Heart left ventricle (tissue), 16 donors: ENCODE measurements around the gene RTEL1. TPM values are rescaled to one million over a fixed set of nuclear protein-coding genes. Genes with fewer than 3 reads are reported as not detected.
"Not testable (repeated sequence)": the region's sequence is repeated elsewhere in the genome, so short reads cannot be mapped to it uniquely, and the experiment has no call there.

Source experiments
- ATAC-seq, 4 donors: fragments of 200-7000 bp; cut with Tn5 transposase; one replicate each; pipeline ENCODE4 v1.9.1; 2020 to 2022; ENCODE audit warnings: moderate library complexity in 4 of 4, mild to moderate bottlenecking in 3 of 4, moderate number of reproducible peaks in 1 of 4
- DNase-seq, 5 donors: peaks; one replicate each; pipeline ENCODE4 v3.0.0-alpha.2; 2020
- H3K27ac ChIP-seq, 12 donors: fragments of 200-600 bp; sonication (generic) in 4 of 12; one replicate each; pipeline versions ENCODE4 v1.5.0 to v1.8.0; 2016 to 2022; ENCODE audit warnings: mild to moderate bottlenecking in 2 of 12
- H3K27me3 ChIP-seq, 9 donors: fragments of 200-600 bp; sonication (generic) in 2 of 9; one replicate each; pipeline versions ENCODE4 v1.5.1 to v1.8.0; 2016 to 2022; ENCODE audit warnings: mild to moderate bottlenecking in 3 of 9
- H3K36me3 ChIP-seq, 9 donors: fragments of 200-600 bp; sonication (generic) in 2 of 9; one replicate each; pipeline versions ENCODE4 v1.5.0 to v1.8.0; 2018 to 2022; ENCODE audit warnings: mild to moderate bottlenecking in 2 of 9
- H3K4me1 ChIP-seq, 12 donors: fragments of 200-600 bp; sonication (generic) in 4 of 12; one replicate each; pipeline versions ENCODE4 v1.5.0 to v1.8.0; 2016 to 2022; ENCODE audit warnings: mild to moderate bottlenecking in 3 of 12
- H3K4me3 ChIP-seq, 12 donors: fragments of 200-600 bp; sonication (generic) in 4 of 12; one replicate each; pipeline versions ENCODE4 v1.5.0 to v1.8.0; 2017 to 2022; ENCODE audit warnings: mild to moderate bottlenecking in 9 of 12, moderate library complexity in 4 of 12
- H3K9me3 ChIP-seq, 12 donors: fragments of 200-600 bp; sonication (generic) in 4 of 12; one replicate each; pipeline versions ENCODE4 v1.5.0 to v1.8.0; 2016 to 2022; ENCODE audit warnings: mild to moderate bottlenecking in 1 of 12
- POLR2A ChIP-seq, 2 donors: fragments of 450-650 bp; IDR thresholded peaks; one replicate each; pipeline ENCODE4 v1.6.1; 2017; ENCODE audit warnings: antibody characterized with exemption in 2 of 2, mild to moderate bottlenecking in 2 of 2, moderate library complexity in 2 of 2
- WGBS, 4 donors: extraction: QIAGEN DNeasy Blood & Tissue Kit in 2 of 4; methylation state at CpG; one replicate each; pipeline versions ENCODE4 v1.1.5 to v1.1.7; 2013 to 2018; 5-methylcytosine and 5-hydroxymethylcytosine counted together
- intact Hi-C, 10 donors: fragments of 100-400 bp; cut with DNase I; formaldehyde crosslinking; loops; one replicate each; pipeline versions ENCODE4 v1.11.1 to v1.14.2; 2022
- polyA plus RNA-seq, 2 donors: library from polyadenylated mRNA; stranded (reverse); fragments of 200-250 nt; gene quantifications; one replicate each; pipeline ENCODE4 v1.2.3, GENCODE V29; 2013
- total RNA-seq, 9 donors: library from RNA; depleted of rRNA in 2 of 9; stranded (reverse); fragments of >200 nt in 2 of 9; fragmentation: NEBNext Ultra II Directional in 3 of 9; extraction: Animal tissue kit (Norgen Biotek cat#: 25700) in 3 of 9; gene quantifications; one replicate each; pipeline versions ENCODE4 v1.1.0 to v1.2.4, GENCODE V29; 2016 to 2023
- TF ChIP-seq, protein P1 (sequence below), 12 donors: fragments of 200-600 bp; sonication (generic) in 4 of 12; IDR thresholded peaks; one replicate each; pipeline versions ENCODE4 v1.5.0 to v1.8.0; 2018 to 2022; ENCODE audit warnings: antibody characterized with exemption in 12 of 12, mild to moderate bottlenecking in 5 of 12
- donor health status: ischemic (EF 13 %, LVEDD 7.1; RV severe dilation, severe dysfunction).
- donor health status: healthy with polysubstance abuse.
- donor health status: DM: no; HTN: yes; CAD: no.
- donor health status: DM: no; HTN: no; CAD: no.
- donor health status: ischemic (EF 25% LVEDD 6.9; RV normal size, moderate dysfunction).
- donor health status: ischemic (EF 25% LVEDD 5.7; RV mildly dilated, moderate dysfunction).
- donor health status: healthy.
- donor health status: DM: yes; HTN: yes; CAD: no.
- donor health status: ischemic (EF 35%, LVEDD 5.7; RV mildly dilated, moderate dysfunction).
- donor health status: nonischemic (EF 11% LVEDD 7.7; RV severe dilation, severe dysfunction).
- donor health status: DM: yes; HTN: yes; CAD: no.
- donor health status: PGD.
- donor health status: ischemic (EF 29% LVEDD 5.4; RV normal size, mild dysfunction).
- donor health status: nonischemic (EF 23%, LVEDD 6.1; RV moderate dilation, normal function).

Gene RTEL1
- total and polyA plus RNA-seq, 11 donors: 3.0 to 17.8 (median 9.6) TPM

DNA sequence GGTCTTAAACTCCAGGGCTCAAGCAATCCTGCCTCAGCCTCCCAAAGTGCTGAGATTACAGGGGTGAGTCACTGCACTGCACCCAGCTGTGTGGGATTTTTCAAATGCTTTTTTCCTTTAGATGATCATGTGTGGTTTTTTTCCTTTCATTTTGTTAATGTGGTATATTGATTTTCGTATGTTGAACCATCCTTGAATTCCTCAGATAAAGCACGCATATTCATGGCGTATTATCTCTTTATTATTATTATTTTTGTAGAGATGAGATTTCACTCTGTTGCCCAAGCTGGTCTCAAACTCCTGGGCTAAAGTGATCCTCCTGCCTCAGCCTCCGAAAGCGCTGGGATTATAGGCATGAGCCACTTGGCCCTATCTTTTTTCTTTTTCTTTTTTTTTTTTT is 56.7 kb downstream of the RTEL1 start:
- Histone ChIP-seq H3K36me3 (peaks cover 0 to 88% (median 68%) of the 10 kb centered on the region in 9 donors), H3K4me1 (peaks cover 0 to 13% (median 0%) of the 10 kb centered on the region in 12 donors), H3K27ac (no peak overlapping the region), H3K9me3 (peaks cover 0 to 49% (median 18%) of the 10 kb centered on the region in 12 donors), H3K27me3 (no peaks in the 10 kb centered on the region), H3K4me3 (no peak overlapping the region)
- WGBS, 4 donors: 98 to 99% (median 98%) methylated on average over 5 of the region's 5 CpGs
- ATAC-seq: no peak
- DNase-seq: no peak
- intact Hi-C loops: loop anchor here in 1 of 10 donors (10.0 kb wide), 1 partner anchor 150 kb away; the partner anchor contains the start of genes ABHD16B and TPD52L2
- TF ChIP-seq, protein P1, sequence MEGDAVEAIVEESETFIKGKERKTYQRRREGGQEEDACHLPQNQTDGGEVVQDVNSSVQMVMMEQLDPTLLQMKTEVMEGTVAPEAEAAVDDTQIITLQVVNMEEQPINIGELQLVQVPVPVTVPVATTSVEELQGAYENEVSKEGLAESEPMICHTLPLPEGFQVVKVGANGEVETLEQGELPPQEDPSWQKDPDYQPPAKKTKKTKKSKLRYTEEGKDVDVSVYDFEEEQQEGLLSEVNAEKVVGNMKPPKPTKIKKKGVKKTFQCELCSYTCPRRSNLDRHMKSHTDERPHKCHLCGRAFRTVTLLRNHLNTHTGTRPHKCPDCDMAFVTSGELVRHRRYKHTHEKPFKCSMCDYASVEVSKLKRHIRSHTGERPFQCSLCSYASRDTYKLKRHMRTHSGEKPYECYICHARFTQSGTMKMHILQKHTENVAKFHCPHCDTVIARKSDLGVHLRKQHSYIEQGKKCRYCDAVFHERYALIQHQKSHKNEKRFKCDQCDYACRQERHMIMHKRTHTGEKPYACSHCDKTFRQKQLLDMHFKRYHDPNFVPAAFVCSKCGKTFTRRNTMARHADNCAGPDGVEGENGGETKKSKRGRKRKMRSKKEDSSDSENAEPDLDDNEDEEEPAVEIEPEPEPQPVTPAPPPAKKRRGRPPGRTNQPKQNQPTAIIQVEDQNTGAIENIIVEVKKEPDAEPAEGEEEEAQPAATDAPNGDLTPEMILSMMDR (IDR thresholded peaks at IDR 0.05): no peak
- TF ChIP-seq POLR2A (IDR thresholded peaks at IDR 0.05): no peak

DNA sequence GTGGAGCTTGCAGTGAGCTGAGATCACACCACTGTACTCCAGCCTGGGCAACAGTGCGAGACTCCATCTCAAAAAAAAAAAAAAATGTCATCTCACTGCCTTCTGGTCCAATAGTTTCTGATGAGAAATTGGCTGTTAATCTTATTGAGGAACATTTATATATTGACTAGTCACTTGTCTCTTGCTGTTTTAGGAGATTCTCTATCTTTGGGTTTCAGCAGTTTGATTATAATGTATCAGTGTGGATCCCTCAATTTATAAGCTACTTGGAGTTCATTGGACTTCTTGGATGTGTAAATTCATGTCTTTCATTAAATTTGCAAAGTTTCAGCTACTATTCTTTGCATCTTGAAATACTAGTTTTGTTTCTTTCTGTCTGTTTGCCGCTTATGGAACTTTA is 60.9 kb downstream of the RTEL1 start:
- peaks cover 3 to 77% (median 50%) of the 10 kb centered on the region in 9 donors for H3K36me3 ChIP-seq
- WGBS, 4 donors: 97 to 100% (median 100%) methylated on average over 2 of the region's 2 CpGs

DNA sequence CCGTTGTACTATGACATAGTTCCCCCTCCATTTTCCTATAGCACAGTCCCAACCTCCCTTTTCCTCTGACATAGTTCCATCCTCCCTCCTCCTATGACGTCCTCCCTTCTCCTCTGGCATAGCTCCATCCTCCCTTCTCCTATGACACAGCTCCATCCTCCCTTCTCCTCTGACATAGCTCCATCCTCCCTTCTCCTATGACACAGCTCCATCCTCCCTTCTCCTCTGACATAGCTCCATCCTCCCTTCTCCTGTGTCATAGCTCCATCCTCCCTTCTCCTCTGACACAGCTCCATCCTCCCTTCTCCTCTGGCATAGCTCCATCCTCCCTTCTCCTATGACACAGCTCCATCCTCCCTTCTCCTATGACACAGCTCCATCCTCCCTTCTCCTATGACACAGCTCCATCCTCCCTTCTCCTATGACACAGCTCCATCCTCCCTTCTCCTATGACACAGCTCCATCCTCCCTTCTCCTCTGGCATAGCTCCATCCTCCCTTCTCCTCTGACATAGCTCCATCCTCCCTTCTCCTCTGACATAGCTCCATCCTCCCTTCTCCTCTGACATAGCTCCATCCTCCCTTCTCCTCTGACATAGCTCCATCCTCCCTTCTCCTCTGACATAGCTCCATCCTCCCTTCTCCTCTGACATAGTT is 65.0 kb downstream of the RTEL1 start:
- peaks cover 0 to 57% (median 27%) of the 10 kb centered on the region in 9 donors for H3K36me3 ChIP-seq
- H3K4me3 ChIP-seq, DNase-seq, H3K27me3 ChIP-seq, H3K4me1 ChIP-seq, ATAC-seq, H3K27ac ChIP-seq, intact Hi-C loops: not testable (repeated sequence)
- WGBS, 4 donors: 63 to 75% (median 68%) methylated on average over 2 of the region's 2 CpGs
- H3K9me3 ChIP-seq: peaks cover 0 to 34% (median 17%) of the 10 kb centered on the region in 12 donors

More for the DNA sequence above, 60.9 kb downstream of the RTEL1 start:
- Histone ChIP-seq H3K4me3 (no peak overlapping the region), H3K4me1 (no peaks in the 10 kb centered on the region), H3K27me3 (no peaks in the 10 kb centered on the region), H3K27ac (no peak overlapping the region), H3K9me3 (peaks cover 0 to 38% (median 18%) of the 10 kb centered on the region in 12 donors)
- intact Hi-C loops: loop anchor here in 1 of 10 donors (10.0 kb wide), 1 partner anchor 146 kb away; the partner anchor contains the start of genes ABHD16B and TPD52L2
- no peak for DNase-seq
- ATAC-seq: no peak
- no peak for TF ChIP-seq POLR2A (IDR thresholded peaks at IDR 0.05)

DNA sequence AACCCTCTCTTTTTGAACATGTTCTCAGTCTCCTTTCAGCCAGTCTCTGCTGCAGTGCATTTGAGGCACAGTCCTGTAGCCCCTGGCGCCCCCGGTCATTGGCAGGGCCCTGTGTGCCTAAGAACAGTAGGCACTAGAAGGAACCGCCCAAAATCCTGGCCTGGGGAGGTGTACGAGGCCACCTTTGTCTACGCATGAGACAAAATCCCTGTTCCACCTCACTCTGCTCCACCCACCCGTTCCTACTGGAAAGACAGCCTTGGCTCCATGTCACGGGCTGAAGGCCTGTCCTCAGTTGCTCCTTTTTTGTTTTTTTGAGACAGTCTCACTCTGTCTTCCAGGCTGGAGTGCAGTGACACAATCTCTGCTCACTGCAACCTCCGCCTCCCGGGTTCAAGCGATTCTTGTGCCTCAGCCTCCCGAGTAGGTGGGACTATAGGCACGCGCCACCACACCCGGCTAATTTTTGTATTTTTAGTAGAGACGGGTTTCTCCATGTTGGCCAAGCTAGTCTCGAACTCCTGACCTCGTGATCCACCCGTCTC is 72.1 kb downstream of the RTEL1 start:
- not testable (repeated sequence) for DNase-seq, H3K4me3 ChIP-seq, ATAC-seq, H3K27me3 ChIP-seq
- peaks cover 0 to 24% (median 0%) of the 10 kb centered on the region in 12 donors for H3K4me1 ChIP-seq
- 93 to 96% (median 95%) methylated on average over 18 of the region's 18 CpGs for WGBS, 4 donors
- H3K9me3 ChIP-seq: peaks cover 0 to 10% (median 6%) of the 10 kb centered on the region in 12 donors
- intact Hi-C loops: loop anchor here in 1 of 10 donors (10.0 kb wide), 1 partner anchor 55 kb away; no protein-coding TSS in a partner anchor
- H3K27ac ChIP-seq: peak overlapping the region in 1 of 12 donors; percentile 73
- H3K36me3 ChIP-seq: peaks cover 0 to 32% (median 22%) of the 10 kb centered on the region in 9 donors

DNA sequence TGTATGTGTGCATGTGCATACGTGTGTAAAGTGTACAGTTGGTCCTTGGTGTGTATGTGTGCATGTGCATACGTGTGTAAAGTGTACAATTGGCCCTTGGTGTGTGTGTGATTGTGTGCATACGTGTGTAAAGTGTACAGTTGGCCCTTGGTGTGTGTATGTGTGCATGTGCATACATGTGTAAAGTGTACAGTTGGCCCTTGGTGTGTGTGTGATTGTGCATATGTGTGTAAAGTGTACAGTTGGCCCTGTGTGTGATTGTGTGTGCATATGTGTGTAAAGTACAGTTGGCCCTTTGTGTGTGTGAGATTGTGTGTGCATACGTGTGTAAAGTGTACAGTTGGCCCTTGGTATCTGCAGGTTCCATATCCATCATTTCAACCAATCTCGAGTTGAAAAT is 73.3 kb downstream of the RTEL1 start:
- 76 to 91% (median 87%) methylated on average over 5 of the region's 5 CpGs for WGBS, 4 donors
- H3K9me3 ChIP-seq: no peaks in the 10 kb centered on the region
- H3K36me3 ChIP-seq: peaks cover 0 to 35% (median 31%) of the 10 kb centered on the region in 9 donors
- H3K4me3 ChIP-seq: no peak overlapping the region
- no peaks in the 10 kb centered on the region for H3K27me3 ChIP-seq
- no peak for DNase-seq
- H3K27ac ChIP-seq: no peak overlapping the region
- intact Hi-C loops: loop anchor here in 1 of 10 donors (10.0 kb wide), 1 partner anchor 57 kb away; no protein-coding TSS in a partner anchor
- peaks cover 0 to 24% (median 0%) of the 10 kb centered on the region in 12 donors for H3K4me1 ChIP-seq
- TF ChIP-seq, protein P1 (IDR thresholded peaks at IDR 0.05): no peak
- no peak for TF ChIP-seq POLR2A (IDR thresholded peaks at IDR 0.05)
- no peak for ATAC-seq
